ENCODE results near the gene SPRED1. TPM values are rescaled to one million over a fixed set of nuclear protein-coding genes. Genes with fewer than 3 reads are reported as not detected.

The SPRED1 gene
- total and polyA plus RNA-seq, 8 donors = 2.2 to 112 (median 11.1) TPM

- H3K27ac ChIP-seq = no peak overlapping the region
- no peak for DNase-seq
Measured at GRCh38 chr15:38217788-38218609, 34.6 kb upstream of the SPRED1 start.

DNA sequence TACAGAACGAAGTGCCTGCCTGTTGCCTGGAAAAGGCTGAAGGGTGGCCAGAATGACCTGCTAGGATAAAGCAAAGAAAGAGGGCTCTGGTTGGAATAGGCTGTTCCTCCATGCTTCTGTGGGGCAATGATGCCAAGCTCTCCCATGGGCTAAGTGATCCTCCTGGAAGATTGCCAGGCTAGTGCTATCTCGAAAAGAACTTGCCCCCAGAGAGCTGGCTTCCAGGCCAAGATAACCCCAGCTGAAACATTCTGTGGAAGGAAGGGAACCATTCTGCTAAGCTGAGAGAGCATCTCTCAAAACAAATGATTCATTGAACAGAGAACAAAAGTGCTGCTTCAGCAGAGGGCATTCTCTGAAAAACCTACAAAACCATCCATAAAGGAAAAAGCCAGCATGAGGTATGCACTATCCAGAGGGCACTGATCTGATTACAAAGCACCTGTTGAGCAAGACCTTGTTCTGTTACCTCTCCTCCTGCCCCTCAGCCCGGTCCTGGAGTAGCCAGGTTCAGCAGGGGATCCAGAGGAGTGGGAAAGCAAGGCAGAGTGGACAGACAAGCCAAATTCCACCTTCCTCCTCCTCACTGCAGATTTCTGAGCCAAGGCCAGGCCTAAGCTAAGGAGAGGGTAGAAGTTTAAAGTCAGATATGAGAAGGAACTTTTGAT is 31.9 kb upstream of the SPRED1 start:
- TF ChIP-seq POLR2A (IDR thresholded peaks at IDR 0.05) = no peak
- no peak for TF ChIP-seq POLR2AphosphoS5 (IDR thresholded peaks at IDR 0.05)
- no peak for TF ChIP-seq EP300 (IDR thresholded peaks at IDR 0.05)
- TF ChIP-seq, protein P1, sequence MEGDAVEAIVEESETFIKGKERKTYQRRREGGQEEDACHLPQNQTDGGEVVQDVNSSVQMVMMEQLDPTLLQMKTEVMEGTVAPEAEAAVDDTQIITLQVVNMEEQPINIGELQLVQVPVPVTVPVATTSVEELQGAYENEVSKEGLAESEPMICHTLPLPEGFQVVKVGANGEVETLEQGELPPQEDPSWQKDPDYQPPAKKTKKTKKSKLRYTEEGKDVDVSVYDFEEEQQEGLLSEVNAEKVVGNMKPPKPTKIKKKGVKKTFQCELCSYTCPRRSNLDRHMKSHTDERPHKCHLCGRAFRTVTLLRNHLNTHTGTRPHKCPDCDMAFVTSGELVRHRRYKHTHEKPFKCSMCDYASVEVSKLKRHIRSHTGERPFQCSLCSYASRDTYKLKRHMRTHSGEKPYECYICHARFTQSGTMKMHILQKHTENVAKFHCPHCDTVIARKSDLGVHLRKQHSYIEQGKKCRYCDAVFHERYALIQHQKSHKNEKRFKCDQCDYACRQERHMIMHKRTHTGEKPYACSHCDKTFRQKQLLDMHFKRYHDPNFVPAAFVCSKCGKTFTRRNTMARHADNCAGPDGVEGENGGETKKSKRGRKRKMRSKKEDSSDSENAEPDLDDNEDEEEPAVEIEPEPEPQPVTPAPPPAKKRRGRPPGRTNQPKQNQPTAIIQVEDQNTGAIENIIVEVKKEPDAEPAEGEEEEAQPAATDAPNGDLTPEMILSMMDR (IDR thresholded peaks at IDR 0.05) = no peak
- DNase-seq = no peak
- Histone ChIP-seq H3K9me3 (no peaks in the 10 kb centered on the region), H3K4me3 (no peak overlapping the region), H3K27me3 (no peaks in the 10 kb centered on the region), H3K4me1 (peaks cover 4 to 19% (median 11%) of the 10 kb centered on the region in 4 donors), H3K27ac (no peak overlapping the region), H3K36me3 (no peaks in the 10 kb centered on the region)
- intact Hi-C loops (cut with DNase I; ENCODE audit: low total_unique reads) = no loop called here
- 44 to 64% (median 48%) methylated on average over 3 of the region's 3 CpGs for WGBS, 5 donors

More at GRCh38 chr15:38217788-38218609, 34.6 kb upstream of the SPRED1 start:
- intact Hi-C loops (cut with DNase I; ENCODE audit: low total_unique reads) = no loop called here
- TF ChIP-seq POLR2A (IDR thresholded peaks at IDR 0.05) (no peak), EP300 (IDR thresholded peaks at IDR 0.05) (no peak), POLR2AphosphoS5 (IDR thresholded peaks at IDR 0.05) (no peak)
- TF ChIP-seq, protein P1 (IDR thresholded peaks at IDR 0.05) = no peak
- no peaks in the 10 kb centered on the region for H3K27me3 ChIP-seq
- H3K4me1 ChIP-seq = peaks cover 0 to 24% (median 13%) of the 10 kb centered on the region in 4 donors
- H3K9me3 ChIP-seq = no peaks in the 10 kb centered on the region
- H3K4me3 ChIP-seq = no peak overlapping the region
- no peaks in the 10 kb centered on the region for H3K36me3 ChIP-seq
- 41 to 58% (median 44%) methylated on average over 3 of the region's 3 CpGs for WGBS, 5 donors

DNA sequence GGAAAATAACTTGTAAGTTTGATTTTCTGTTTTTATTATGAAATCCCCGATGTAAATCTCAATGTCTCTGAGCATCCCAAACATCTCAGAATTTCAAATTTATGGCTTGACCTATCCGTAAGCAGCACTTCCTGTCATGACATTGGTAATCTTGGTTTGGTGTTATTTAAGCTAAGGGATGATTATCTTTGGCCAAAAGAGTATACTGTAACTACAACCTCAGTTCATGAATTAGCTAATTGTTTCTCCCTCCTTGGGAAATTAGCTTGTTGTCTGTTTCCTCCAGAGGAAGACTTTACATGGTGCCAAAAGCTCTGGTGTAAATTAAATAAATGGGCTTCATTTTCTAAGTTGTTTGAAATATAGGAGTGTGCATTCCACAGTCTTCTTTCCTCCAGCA is 28.1 kb upstream of the SPRED1 start:
- 71 to 88% (median 81%) methylated on average over 2 of the region's 2 CpGs for whole genome bisulfite sequencing, 5 donors
- no peak overlapping the region for H3K27ac ChIP-seq
- H3K9me3 ChIP-seq = no peaks in the 10 kb centered on the region
- no peak for DNase-seq
- H3K27me3 ChIP-seq = no peaks in the 10 kb centered on the region
- no peak overlapping the region for H3K4me3 ChIP-seq
- H3K36me3 ChIP-seq = no peaks in the 10 kb centered on the region
- no peak for TF ChIP-seq EP300 (IDR thresholded peaks at IDR 0.05)
- TF ChIP-seq, protein P1 (IDR thresholded peaks at IDR 0.05) = no peak
- intact Hi-C loops (cut with DNase I; ENCODE audit: low total_unique reads) = no loop called here
- peaks cover 0 to 8% (median 6%) of the 10 kb centered on the region in 4 donors for H3K4me1 ChIP-seq

DNA sequence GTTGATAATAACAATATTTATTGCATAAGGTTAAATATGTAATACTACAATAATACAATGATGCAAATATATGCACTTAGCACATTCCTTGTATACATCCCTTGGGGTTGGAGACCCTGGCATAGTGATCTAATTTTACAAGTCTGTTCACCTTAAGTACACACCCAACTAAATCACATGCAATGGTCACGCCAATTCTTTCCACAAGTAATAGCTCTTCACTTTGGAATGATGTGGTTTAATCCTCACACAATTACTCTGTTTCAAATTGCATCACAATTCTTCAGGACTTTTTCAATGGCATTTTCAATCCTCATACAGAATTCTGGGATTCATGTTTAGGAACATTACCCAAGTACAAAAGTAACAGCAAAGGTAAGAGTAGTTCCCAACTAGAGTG is 27.3 kb upstream of the SPRED1 start:
- Histone ChIP-seq H3K4me3 (no peak overlapping the region), H3K9me3 (no peaks in the 10 kb centered on the region), H3K4me1 (peaks cover 0 to 8% (median 6%) of the 10 kb centered on the region in 4 donors), H3K36me3 (no peaks in the 10 kb centered on the region), H3K27ac (no peak overlapping the region), H3K27me3 (no peaks in the 10 kb centered on the region)
- intact Hi-C loops (cut with DNase I; ENCODE audit: low total_unique reads) = no loop called here
- no peak for DNase-seq
- TF ChIP-seq POLR2A (IDR thresholded peaks at IDR 0.05) (no peak), EP300 (IDR thresholded peaks at IDR 0.05) (no peak), POLR2AphosphoS5 (IDR thresholded peaks at IDR 0.05) (no peak)
- TF ChIP-seq, protein P1 (IDR thresholded peaks at IDR 0.05) = no peak
- 94 to 100% (median 96%) methylated on average over 1 of the region's 1 CpG for WGBS, 5 donors
